HEK293 (cell line): ENCODE results near the gene AMBRA1.

Source experiments
- ZNF530 ChIP-seq: fragments of 450-650 bp; formaldehyde crosslinking; IDR thresholded peaks from 2 replicates; pipeline ENCODE4 v1.5.1; 2016; ENCODE audit warnings: low read depth, missing biosample characterization, missing genetic modification characterization
- TF ChIP-seq, protein P1 (sequence below): fragments of 450-650 bp; formaldehyde crosslinking; IDR thresholded peaks from 2 replicates; pipeline ENCODE4 v1.5.1; 2016; ENCODE audit warnings: missing biosample characterization, missing genetic modification characterization
- TF ChIP-seq, protein P2 (sequence below): fragments of 450-650 bp; formaldehyde crosslinking; IDR thresholded peaks from 2 replicates; pipeline ENCODE4 v1.5.1; 2016; ENCODE audit warnings: missing biosample characterization, missing genetic modification characterization
- TF ChIP-seq, protein P3 (sequence below): fragments of 450-650 bp; formaldehyde crosslinking; IDR thresholded peaks from 2 replicates; pipeline ENCODE4 v1.5.1; 2016; ENCODE audit warnings: missing biosample characterization, missing genetic modification characterization

DNA sequence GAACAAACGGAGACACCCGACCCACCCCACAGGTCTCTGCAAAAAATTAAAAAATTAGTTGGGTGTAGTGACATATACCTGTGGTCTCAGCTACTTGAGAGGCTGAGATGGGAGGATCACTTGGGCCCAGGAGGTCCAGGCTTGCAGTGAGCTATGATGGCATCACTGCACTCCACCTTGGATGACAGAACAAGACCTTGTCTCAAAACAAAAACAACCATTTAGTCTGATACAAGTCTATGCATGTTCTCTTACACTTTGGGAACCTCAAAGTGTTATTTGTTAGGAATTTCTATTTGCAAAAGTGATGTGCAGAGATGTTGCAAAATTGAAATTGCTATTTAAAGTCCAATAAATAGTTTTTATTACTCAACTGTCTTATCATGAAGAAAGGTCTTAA lies 37.9 kb upstream of the AMBRA1 start:
- TF ChIP-seq, protein P1, sequence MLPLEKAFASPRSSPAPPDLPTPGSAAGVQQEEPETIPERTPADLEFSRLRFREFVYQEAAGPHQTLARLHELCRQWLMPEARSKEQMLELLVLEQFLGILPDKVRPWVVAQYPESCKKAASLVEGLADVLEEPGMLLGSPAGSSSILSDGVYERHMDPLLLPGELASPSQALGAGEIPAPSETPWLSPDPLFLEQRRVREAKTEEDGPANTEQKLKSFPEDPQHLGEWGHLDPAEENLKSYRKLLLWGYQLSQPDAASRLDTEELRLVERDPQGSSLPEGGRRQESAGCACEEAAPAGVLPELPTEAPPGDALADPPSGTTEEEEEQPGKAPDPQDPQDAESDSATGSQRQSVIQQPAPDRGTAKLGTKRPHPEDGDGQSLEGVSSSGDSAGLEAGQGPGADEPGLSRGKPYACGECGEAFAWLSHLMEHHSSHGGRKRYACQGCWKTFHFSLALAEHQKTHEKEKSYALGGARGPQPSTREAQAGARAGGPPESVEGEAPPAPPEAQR (tag by site-specific recombination), result no peak
- TF ChIP-seq, protein P2, sequence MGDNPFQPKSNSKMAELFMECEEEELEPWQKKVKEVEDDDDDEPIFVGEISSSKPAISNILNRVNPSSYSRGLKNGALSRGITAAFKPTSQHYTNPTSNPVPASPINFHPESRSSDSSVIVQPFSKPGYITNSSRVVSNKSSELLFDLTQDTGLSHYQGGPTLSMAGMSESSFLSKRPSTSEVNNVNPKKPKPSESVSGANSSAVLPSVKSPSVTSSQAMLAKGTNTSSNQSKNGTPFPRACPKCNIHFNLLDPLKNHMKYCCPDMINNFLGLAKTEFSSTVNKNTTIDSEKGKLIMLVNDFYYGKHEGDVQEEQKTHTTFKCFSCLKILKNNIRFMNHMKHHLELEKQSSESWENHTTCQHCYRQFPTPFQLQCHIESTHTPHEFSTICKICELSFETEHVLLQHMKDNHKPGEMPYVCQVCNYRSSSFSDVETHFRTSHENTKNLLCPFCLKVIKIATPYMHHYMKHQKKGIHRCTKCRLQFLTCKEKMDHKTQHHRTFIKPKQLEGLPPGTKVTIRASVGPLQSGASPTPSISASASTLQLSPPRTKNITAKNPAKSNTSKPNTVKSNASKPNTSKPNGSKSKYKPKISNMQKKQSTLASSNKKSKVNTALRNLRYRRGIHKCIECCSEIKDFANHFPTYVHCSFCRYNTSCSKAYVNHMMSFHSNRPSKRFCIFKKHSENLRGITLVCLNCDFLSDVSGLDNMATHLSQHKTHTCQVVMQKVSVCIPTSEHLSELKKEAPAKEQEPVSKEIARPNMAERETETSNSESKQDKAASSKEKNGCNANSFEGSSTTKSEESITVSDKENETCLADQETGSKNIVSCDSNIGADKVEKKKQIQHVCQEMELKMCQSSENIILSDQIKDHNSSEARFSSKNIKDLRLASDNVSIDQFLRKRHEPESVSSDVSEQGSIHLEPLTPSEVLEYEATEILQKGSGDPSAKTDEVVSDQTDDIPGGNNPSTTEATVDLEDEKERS (tag by site-specific recombination), result no peak
- TF ChIP-seq, protein P3, sequence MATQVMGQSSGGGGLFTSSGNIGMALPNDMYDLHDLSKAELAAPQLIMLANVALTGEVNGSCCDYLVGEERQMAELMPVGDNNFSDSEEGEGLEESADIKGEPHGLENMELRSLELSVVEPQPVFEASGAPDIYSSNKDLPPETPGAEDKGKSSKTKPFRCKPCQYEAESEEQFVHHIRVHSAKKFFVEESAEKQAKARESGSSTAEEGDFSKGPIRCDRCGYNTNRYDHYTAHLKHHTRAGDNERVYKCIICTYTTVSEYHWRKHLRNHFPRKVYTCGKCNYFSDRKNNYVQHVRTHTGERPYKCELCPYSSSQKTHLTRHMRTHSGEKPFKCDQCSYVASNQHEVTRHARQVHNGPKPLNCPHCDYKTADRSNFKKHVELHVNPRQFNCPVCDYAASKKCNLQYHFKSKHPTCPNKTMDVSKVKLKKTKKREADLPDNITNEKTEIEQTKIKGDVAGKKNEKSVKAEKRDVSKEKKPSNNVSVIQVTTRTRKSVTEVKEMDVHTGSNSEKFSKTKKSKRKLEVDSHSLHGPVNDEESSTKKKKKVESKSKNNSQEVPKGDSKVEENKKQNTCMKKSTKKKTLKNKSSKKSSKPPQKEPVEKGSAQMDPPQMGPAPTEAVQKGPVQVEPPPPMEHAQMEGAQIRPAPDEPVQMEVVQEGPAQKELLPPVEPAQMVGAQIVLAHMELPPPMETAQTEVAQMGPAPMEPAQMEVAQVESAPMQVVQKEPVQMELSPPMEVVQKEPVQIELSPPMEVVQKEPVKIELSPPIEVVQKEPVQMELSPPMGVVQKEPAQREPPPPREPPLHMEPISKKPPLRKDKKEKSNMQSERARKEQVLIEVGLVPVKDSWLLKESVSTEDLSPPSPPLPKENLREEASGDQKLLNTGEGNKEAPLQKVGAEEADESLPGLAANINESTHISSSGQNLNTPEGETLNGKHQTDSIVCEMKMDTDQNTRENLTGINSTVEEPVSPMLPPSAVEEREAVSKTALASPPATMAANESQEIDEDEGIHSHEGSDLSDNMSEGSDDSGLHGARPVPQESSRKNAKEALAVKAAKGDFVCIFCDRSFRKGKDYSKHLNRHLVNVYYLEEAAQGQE, result no peak
- no peak for TF ChIP-seq ZNF530 (tag by site-specific recombination)
